Choroid plexus epithelial cell (primary cell): ENCODE data around the gene KIAA1217.
A peak's percentile ranks its signal among the peaks of the same experiment; 100 is the strongest.

ENCODE experiments used
- DNase-seq: peaks from one replicate; pipeline ENCODE4 v3.0.0-alpha.2; 2010; ENCODE audit warnings: low read depth
- H3K4me3 ChIP-seq: 2 replicates; pipeline ENCODE4 v1.5.1; 2011; ENCODE audit warnings: low read depth, mild to moderate bottlenecking, control low read depth, low read length, moderate library complexity
- CTCF ChIP-seq: conservative IDR thresholded peaks from 2 replicates; pipeline ENCODE4 v1.5.1; 2011; ENCODE audit warnings: low read depth, mild to moderate bottlenecking, control low read depth, inconsistent platforms, low read length, moderate library complexity

The KIAA1217 gene

GRCh38 chr10:24382596-24382978 lies 173.6 kb downstream of the KIAA1217 start:
- H3K4me3 ChIP-seq = no peak overlapping the region
- TF ChIP-seq CTCF = no peak
- DNase-seq = no peak

- no peak for DNase-seq
- no peak overlapping the region for H3K4me3 ChIP-seq
- TF ChIP-seq CTCF = no peak
Measured at GRCh38 chr10:24382979-24383663, 174.2 kb downstream of the KIAA1217 start.

- no peak overlapping the region for H3K4me3 ChIP-seq
Measured at GRCh38 chr10:24383681-24384106, 174.8 kb downstream of the KIAA1217 start.

GRCh38 chr10:24384954-24385353 lies 176.0 kb downstream of the KIAA1217 start:
- TF ChIP-seq CTCF = no peak
- DNase-seq = peak; percentile 25
- H3K4me3 ChIP-seq = no peak overlapping the region

More at GRCh38 chr10:24383681-24384106, 174.8 kb downstream of the KIAA1217 start:
- TF ChIP-seq CTCF = peak; percentile 66
- peak; percentile 100 for DNase-seq

GRCh38 chr10:24385776-24386175 lies 176.8 kb downstream of the KIAA1217 start:
- peak; percentile 98 for DNase-seq
- no peak overlapping the region for H3K4me3 ChIP-seq
- no peak for TF ChIP-seq CTCF

- H3K4me3 ChIP-seq = no peak overlapping the region
- no peak for DNase-seq
- no peak for TF ChIP-seq CTCF
Measured at GRCh38 chr10:24390146-24390700, 181.3 kb downstream of the KIAA1217 start.

GRCh38 chr10:24390746-24391145 lies 181.8 kb downstream of the KIAA1217 start:
- no peak overlapping the region for H3K4me3 ChIP-seq
- TF ChIP-seq CTCF = no peak
- peak; percentile 58 for DNase-seq
